ENCODE results near the gene LY6G5B.

The LY6G5B gene

GRCh38 chr6:31641370-31641769 is 28.4 kb upstream of the LY6G5B start:
- DNase-seq = no peak

- no peak for DNase-seq
Measured at GRCh38 chr6:31642798-31643570, 26.8 kb upstream of the LY6G5B start.

DNA sequence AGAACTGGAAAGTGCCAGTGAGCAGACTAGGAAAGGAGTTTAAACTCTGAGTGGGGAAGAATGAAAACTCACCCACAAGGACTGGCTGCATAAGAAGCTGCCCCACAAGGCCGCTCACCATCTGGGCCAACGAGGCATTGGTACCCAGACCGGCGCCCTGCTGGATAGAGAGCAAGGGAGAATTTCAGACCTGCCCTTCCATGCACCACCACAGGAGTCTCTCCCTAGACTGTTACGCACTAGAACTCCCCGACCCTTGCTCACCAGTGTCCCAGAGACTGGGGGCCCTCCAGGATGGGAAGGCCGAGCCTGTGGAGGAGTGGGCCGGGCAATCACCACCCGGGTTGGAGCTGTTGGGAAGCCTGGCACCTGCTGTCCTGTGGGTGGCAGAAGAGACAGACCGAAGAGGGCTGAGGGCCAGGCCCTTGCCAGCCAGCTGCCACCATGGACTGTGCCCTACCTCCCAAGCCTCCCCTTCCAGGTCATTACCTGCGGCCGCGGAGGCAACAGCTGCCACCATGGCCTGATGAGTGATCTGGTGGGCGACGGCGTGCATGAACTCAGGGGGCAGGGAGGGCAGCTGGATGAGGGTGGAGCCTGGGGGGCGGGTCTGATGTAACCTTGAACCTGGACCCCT is 25.8 kb upstream of the LY6G5B start:
- DNase-seq = no peak

DNA sequence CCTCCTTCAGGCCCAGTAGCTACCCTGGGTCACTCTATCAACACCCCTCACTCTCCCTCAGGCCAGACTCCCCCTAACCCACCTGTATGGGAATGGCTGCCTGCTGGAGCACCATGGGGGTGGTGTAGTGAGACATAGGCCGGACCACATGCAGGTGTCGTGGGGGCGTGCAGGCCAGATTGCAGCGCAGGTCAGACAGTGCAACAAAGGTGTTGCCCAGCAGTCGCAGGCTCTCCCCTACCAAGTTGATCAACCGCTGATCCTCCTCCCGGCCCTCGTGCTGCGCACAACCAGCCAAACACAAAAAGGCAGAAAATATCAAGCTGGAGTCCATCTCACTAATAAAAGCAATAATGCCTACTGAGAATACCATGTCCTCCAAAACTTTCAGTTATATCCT is 24.5 kb upstream of the LY6G5B start:
- no peak for DNase-seq

- peak; percentile 76 for DNase-seq
Measured at GRCh38 chr6:31651602-31652191, 18.1 kb upstream of the LY6G5B start.

GRCh38 chr6:31652925-31653724 is 16.7 kb upstream of the LY6G5B start:
- peak; percentile 94 for DNase-seq

- no peak for DNase-seq
Measured at GRCh38 chr6:31654574-31655348, 15.0 kb upstream of the LY6G5B start.

- no peak for DNase-seq
Measured at GRCh38 chr6:31655349-31656237, 14.2 kb upstream of the LY6G5B start, which contains the start of gene APOM. Gene APOM, plus strand, starts transcription at chr6:31655894. Its CDS starts 73 bp downstream, at chr6:31655967.

DNA sequence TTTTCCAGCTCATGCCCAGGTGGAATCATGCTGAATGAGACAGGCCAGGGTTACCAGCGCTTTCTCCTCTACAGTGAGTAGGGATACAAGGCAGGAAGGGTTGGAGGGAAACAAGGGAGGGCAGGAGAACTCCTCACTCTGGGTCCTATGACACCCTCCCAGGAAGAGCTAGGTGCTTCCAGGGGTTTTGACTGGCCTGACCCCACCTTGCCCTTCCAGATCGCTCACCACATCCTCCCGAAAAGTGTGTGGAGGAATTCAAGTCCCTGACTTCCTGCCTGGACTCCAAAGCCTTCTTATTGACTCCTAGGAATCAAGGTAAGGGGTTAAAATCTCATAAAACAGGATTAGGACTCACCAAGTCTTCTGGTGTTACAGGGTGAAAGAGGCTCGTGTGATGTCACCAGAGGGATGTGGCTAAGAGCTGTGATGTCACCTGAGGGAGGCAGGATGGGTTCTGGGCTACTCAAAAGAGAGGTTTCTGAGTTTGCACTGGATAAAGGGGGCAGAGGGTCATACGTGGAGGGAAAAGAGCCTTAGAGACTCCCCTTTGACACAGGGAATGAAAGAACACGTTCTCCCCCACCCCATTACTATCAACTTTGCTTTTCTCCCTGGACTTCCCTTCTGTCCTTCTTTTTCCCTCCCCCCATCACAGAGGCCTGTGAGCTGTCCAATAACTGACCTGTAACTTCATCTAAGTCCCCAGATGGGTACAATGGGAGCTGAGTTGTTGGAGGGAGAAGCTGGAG is 12.2 kb upstream of the LY6G5B start:
- DNase-seq = no peak

- DNase-seq = no peak
Measured at GRCh38 chr6:31658158-31658688, 11.6 kb upstream of the LY6G5B start.

DNA sequence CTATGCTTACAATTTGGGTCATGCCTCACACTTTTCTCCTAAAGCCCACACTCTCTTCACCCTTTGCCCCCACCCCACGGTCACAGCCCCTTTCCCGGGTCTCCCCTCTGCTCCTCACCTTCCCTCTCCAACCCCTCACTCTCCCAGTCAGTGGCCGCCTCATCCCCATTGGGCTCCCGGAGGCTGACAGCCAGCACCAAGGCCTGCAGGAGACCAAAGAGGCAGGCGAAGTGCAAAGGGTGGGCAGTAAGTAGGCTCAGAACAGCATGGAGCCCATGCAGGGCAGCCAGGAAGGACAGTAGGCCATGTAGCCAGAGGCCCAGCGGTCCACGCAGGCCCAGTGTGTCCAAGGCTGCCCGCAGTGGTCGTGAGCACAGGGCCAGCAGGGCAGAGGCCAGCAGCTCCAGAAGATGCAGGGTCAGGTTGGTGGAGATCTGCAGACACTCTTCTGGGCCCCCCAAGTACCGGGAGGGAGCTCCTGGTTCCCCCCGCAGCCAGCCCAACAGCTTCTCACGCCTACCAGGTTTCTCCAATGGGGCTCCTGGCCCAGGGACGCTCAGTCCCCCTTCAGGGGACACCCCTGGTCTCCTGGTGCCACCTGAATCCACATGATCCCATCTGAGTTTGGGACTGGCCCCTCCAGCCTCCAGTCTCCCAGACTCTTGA is 10.7 kb upstream of the LY6G5B start:
- DNase-seq = no peak

- no peak for DNase-seq
Measured at GRCh38 chr6:31659649-31660380, 10.0 kb upstream of the LY6G5B start.

GRCh38 chr6:31660381-31661261 is 9.2 kb upstream of the LY6G5B start, which contains the start of gene C6orf47:
Gene C6orf47, minus strand, starts transcription at chr6:31660778. Its CDS starts 831 bp downstream, at chr6:31659947.
- DNase-seq = peak; percentile 82

- DNase-seq = no peak
Measured at GRCh38 chr6:31661262-31662123, 8.3 kb upstream of the LY6G5B start.

DNA sequence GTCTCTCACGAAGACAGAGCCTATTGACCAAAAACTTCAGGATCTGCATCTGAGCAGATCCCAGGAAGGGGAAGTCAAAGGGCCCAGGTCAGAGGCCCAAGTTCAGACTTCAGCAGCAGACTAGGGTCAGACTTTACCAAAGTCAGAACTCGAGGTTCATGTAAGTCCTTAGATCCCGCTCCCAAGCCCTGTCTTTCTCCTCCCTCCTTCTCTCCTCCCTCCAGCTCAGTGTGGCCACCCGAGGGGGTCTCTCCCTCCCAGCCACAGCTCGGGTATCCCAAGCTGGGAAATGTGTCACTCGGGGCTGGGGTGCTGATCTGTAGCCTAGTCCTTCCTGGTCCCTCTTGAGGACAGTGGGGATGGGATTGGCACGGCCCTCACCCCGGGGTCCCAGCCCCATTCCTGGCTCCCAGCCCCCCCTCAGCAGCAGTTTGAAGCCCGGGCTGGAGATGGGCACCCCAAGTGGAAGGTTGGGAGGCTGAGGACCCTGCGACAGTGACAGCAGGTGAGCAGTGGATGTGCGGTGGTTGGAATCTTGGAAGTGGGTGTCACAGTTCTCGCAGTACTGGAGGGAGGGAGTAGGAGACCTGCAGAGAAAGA is 7.6 kb upstream of the LY6G5B start:
- no peak for DNase-seq

All from fibroblast of skin of scalp (primary cell).